Peyer's patch (tissue), 4 donors: ENCODE data around the gene ADRA2C.

ENCODE experiments used
- CTCF ChIP-seq, 6 experiments: fragments of 450-650 bp in 4 of 6; fragments of 200-600 bp in 2 of 6; sonication (generic) in 1 of 6; IDR thresholded peaks; one replicate each; pipeline ENCODE4 v1.5.1; 2017 to 2019; ENCODE audit warnings: antibody characterized with exemption in 6 of 6, mild to moderate bottlenecking in 3 of 6, moderate library complexity in 1 of 6
- POLR2A ChIP-seq, 2 donors: fragments of 450-650 bp; IDR thresholded peaks; one replicate each; pipeline ENCODE4 v1.5.1; 2017; ENCODE audit warnings: antibody characterized with exemption in 2 of 2, mild to moderate bottlenecking in 2 of 2, moderate library complexity in 2 of 2

- no peak for TF ChIP-seq POLR2A (IDR thresholded peaks at IDR 0.05)
- no peak for TF ChIP-seq CTCF (IDR thresholded peaks at IDR 0.05)
Measured at GRCh38 chr4:3759236-3759635, 6.9 kb upstream of the ADRA2C start.
